Effector memory CD4-positive, alpha-beta T cell (primary cell): Measurements from ENCODE around the gene ELF1.
"Not testable (repeated sequence)": the region's sequence is repeated elsewhere in the genome, so short reads cannot be mapped to it uniquely, and the experiment has no call there.

Experiments used
- DNase-seq, 3 donors: peaks; one replicate each; pipeline ENCODE4 v3.0.0-alpha.2; 2020
- H3K27ac ChIP-seq: 2 replicates; pipeline ENCODE4 v1.7.0; 2013; ENCODE audit warnings: mild to moderate bottlenecking, low read length, moderate library complexity; ENCODE audit not compliant: insufficient read depth, poor library complexity, severe bottlenecking
- H3K27me3 ChIP-seq: replicated peaks from 2 replicates; pipeline ENCODE4 v1.7.0; 2013; ENCODE audit warnings: mild to moderate bottlenecking, low read length; ENCODE audit not compliant: insufficient read depth, control insufficient read depth, poor library complexity, severe bottlenecking
- H3K36me3 ChIP-seq: 2 replicates; pipeline ENCODE4 v1.7.0; 2013; ENCODE audit warnings: mild to moderate bottlenecking, low read length, moderate library complexity; ENCODE audit not compliant: control insufficient read depth, insufficient read depth
- H3K4me1 ChIP-seq: 2 replicates; pipeline ENCODE4 v1.7.0; 2013; ENCODE audit warnings: low read length, mild to moderate bottlenecking; ENCODE audit not compliant: control insufficient read depth, insufficient read depth, poor library complexity, severe bottlenecking
- H3K4me3 ChIP-seq: 2 replicates; pipeline ENCODE4 v1.7.0; 2013; ENCODE audit warnings: low read length, low read depth, mild to moderate bottlenecking; ENCODE audit not compliant: insufficient read depth, poor library complexity, severe bottlenecking
- H3K9me3 ChIP-seq: 2 replicates; pipeline ENCODE4 v1.7.0; 2013; ENCODE audit warnings: mild to moderate bottlenecking, low read length, moderate library complexity; ENCODE audit not compliant: control insufficient read depth

Gene ELF1

DNA sequence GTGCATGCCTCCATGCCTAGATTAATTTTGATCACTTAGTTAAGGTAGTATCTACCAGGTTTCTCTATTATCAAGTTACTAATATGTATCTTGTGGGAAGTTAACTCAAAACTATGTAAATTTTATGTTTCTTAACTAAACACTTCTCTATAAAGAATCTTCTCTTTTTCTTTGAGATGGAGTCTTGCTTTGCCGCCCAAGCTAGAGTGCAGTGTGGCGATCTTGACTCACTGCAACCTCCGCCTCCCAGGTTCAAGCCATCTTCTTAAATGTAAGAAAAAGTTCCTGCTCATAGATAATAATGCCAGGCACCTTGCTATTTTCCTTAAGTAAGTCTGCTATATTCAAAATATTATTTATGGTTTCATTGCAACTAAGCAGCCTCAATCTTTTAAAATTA is 58.4 kb downstream of the ELF1 start:
- DNase-seq = no peak
- Histone ChIP-seq H3K4me1 (peaks cover 36% of the 10 kb centered on the region), H3K4me3 (no peak overlapping the region), H3K27me3 (no peaks in the 10 kb centered on the region), H3K9me3 (no peaks in the 10 kb centered on the region), H3K27ac (no peak overlapping the region), H3K36me3 (peaks cover 13% of the 10 kb centered on the region)

DNA sequence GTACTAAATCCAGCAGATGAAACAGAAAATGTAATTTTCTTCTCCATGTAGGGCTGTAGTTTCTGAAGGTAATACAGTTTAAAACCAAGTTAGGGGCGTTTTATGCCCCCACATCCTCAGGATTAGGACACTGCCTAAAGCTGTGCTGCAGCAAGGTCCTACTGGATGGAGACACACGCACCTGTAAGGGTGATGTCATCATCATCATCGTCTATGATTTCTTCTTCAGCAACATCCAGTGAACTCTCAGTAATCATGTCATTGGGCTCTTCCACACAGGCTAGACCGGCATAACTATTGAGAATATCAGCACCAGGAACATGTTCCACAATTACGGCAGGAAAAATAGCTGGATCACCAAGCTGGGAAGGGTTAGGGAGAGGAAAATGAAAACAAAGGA is 60.5 kb downstream of the ELF1 start:
- DNase-seq = no peak
- Histone ChIP-seq H3K9me3 (no peaks in the 10 kb centered on the region), H3K36me3 (peaks cover 20% of the 10 kb centered on the region), H3K27ac (no peak overlapping the region), H3K4me3 (no peak overlapping the region), H3K27me3 (no peaks in the 10 kb centered on the region), H3K4me1 (peaks cover 21% of the 10 kb centered on the region)

DNA sequence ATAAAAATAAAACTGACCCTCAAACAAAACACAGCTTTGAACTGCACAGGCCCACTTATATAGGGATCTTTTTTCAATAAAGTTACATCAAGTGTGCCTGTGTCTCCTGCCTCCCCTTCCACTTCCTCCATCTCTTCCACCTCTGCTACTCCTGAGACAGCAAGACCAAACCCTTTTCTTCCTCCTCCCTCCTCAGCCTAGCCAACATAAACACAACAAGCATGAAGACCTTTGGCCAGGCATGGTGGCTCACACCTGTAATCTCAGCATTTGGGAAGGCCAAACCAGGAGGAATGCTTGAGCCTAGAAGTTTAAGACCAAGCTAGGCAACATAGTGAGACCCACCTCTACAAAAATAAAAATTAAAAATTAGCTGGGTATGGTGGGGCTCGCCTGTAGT is 72.6 kb downstream of the ELF1 start:
- Histone ChIP-seq H3K9me3 (no peaks in the 10 kb centered on the region), H3K27me3 (no peaks in the 10 kb centered on the region), H3K27ac (no peak overlapping the region), H3K36me3 (peaks cover 67% of the 10 kb centered on the region), H3K4me3 (no peak overlapping the region), H3K4me1 (no peaks in the 10 kb centered on the region)
- no peak for DNase-seq

DNA sequence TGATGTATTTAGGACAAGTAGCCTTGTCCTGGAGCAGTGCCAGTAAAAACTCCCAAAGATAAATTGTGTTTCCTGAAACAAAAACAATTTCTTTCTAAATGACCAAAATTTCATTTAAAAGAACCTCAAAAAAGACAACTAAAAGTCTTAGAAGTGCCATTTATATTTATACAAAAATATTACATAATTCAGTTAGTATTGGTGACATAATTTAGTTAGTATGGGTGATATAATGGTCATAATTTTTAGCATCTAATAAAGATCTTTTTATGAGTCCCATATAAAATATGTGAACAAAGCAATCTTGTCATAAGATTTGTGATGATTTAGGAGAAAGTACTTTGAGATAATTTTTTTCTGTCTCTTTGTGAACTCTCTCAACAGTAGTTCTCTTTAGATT is 76.0 kb downstream of the ELF1 start:
- Histone ChIP-seq H3K4me3 (no peak overlapping the region), H3K9me3 (no peaks in the 10 kb centered on the region), H3K36me3 (peaks cover 67% of the 10 kb centered on the region), H3K27me3 (no peaks in the 10 kb centered on the region), H3K4me1 (no peaks in the 10 kb centered on the region), H3K27ac (no peak overlapping the region)
- DNase-seq = no peak

DNA sequence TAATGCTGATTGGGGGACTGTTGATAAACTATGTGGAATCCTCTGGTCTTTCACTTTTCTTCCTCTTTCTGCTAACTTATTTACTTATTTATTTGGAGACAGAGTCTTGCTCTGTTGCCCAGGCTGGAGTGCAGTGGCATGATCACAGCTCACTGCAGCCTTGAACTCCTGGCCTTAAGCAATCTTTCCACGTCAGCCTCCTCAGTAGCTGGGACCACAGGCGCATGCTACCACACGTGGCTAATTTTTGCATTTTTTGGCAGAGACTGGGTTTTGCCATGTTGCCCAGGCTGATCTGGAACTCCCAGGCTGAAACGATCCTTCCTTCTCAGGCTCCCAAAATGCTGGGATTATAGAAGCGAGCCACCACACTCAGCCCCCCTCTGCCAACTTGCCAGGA is 77.5 kb downstream of the ELF1 start:
- Histone ChIP-seq H3K4me1 (no peaks in the 10 kb centered on the region), H3K27ac (no peak overlapping the region), H3K36me3 (peaks cover 65% of the 10 kb centered on the region), H3K9me3 (no peaks in the 10 kb centered on the region), H3K4me3 (no peak overlapping the region), H3K27me3 (no peaks in the 10 kb centered on the region)
- DNase-seq = no peak

DNA sequence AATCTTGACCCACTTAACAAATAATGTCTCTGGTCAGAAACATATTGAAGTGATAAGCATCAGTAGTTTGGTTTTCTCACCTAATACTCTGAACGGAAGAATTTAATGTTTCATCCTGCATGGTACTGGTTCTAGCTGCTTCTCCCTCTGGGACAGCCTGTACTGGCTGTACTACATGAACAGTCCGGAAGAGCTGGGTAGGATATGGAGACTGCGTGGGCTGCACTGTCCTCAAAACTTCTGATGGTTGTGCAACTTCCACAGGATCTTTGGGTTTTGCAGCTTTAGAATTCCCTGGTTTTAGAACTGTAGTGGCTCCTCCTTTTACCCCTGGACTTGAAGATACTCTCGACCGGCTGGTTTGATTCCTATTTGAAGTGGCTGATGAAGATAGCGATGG is 78.3 kb downstream of the ELF1 start:
- no peak overlapping the region for H3K4me3 ChIP-seq
- H3K36me3 ChIP-seq = peaks cover 63% of the 10 kb centered on the region
- H3K9me3 ChIP-seq = no peaks in the 10 kb centered on the region
- DNase-seq = no peak
- no peaks in the 10 kb centered on the region for H3K27me3 ChIP-seq
- H3K27ac ChIP-seq = no peak overlapping the region
- H3K4me1 ChIP-seq = no peaks in the 10 kb centered on the region

DNA sequence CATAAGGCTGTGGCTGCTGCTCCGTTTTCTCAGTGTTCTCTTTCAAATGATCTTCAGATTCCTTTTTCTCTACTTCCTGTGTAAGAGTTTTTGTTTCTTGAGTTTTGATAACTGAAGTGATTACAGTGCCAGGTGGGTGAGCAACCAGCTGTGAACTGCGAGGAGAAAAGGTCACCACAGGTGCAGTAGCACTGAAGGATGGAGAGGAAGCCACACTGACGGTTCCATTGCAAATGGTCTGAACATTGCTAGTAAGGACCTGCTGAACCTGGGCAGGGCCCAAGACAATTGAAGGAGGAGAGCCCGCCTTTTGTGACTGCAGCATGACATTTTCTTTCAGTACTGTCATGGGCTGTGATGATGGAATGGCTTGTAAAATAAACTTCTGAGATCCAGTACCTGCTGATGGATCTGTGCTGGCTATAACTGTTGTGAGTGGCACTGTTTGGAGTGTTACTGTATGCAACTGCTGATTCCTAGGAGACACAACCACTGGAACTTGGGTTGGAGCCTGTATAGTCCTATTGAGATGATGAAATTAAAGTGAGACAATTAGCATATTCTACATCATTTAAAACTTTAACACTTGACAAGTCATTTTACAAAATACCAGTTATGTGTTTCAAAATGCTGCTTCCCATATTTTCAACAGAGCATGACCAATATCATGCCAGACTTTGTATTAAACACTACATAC is 85.5 kb downstream of the ELF1 start:
- H3K9me3 ChIP-seq = no peaks in the 10 kb centered on the region
- peaks cover 51% of the 10 kb centered on the region for H3K36me3 ChIP-seq
- no peak for DNase-seq
- no peaks in the 10 kb centered on the region for H3K27me3 ChIP-seq
- no peak overlapping the region for H3K27ac ChIP-seq
- no peaks in the 10 kb centered on the region for H3K4me1 ChIP-seq
- H3K4me3 ChIP-seq = no peak overlapping the region

DNA sequence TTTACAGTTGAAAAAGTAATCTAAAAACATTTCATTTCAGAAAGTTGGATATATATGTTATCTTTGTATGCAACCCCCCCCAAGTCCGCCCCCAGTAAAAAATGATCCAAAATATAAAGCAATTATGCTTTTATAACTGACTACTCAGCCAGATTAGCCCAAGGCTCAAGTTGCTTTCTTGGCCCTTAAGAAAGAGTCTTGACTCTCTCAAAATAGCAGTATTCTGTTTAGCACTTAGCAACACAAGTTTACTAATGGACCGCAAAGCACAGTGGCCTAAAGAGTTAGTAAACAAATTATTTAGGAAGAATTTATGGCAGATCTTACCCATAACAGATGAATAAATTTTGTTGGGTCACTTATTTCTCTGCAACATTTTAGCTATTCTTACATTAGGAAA is 86.9 kb downstream of the ELF1 start:
- Histone ChIP-seq H3K36me3 (peaks cover 39% of the 10 kb centered on the region), H3K27ac (no peak overlapping the region), H3K27me3 (no peaks in the 10 kb centered on the region), H3K4me1 (no peaks in the 10 kb centered on the region), H3K9me3 (no peaks in the 10 kb centered on the region), H3K4me3 (no peak overlapping the region)
- DNase-seq = no peak

DNA sequence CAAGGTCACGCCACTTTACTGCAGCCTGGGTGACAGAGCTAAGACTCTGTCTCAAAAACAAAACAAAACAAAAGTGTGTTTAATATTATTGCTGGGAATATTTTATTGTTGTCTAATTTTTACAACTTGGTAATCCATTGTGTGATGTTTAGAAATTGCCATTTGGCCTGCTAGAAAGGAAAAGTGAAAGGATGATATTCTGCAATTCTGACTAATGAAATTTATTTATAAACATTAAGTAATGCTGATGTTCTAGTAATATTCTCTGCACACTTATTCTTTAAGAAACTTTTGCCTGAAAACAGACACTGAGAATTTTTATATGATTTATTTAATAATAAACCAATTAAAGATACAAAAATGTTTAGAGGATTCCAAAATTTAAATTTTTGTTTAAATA is 87.4 kb downstream of the ELF1 start:
- H3K4me1 ChIP-seq = no peaks in the 10 kb centered on the region
- H3K9me3 ChIP-seq = no peaks in the 10 kb centered on the region
- H3K27me3 ChIP-seq = no peaks in the 10 kb centered on the region
- H3K36me3 ChIP-seq = peaks cover 37% of the 10 kb centered on the region
- DNase-seq = no peak
- no peak overlapping the region for H3K27ac ChIP-seq
- no peak overlapping the region for H3K4me3 ChIP-seq

DNA sequence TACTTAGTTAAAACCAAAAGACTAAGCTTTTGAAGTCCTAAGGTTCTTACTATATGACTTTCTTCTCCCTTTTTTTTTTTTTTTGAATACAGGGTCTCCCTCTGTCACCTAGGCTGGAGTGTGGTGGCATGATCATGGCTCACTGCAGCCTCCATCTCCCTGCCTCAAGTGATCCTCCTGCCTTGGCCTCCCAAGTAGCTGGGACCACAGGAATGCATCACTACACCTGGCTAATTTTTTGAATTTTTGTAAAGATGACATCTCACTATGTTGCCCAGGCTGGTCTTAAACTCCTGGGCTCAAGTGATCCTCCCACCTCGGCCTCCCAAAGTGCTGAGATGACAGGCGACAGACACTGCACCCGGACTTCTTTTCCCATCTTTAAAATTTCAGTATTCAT is 89.2 kb downstream of the ELF1 start:
- not testable (repeated sequence) for H3K4me3 ChIP-seq, H3K27me3 ChIP-seq, H3K4me1 ChIP-seq, H3K27ac ChIP-seq, H3K9me3 ChIP-seq, DNase-seq
- H3K36me3 ChIP-seq = peaks cover 30% of the 10 kb centered on the region
